PC-3 (cell line): ENCODE results near the gene ARHGAP27. TPM values are rescaled to one million over a fixed set of nuclear protein-coding genes. Genes with fewer than 3 reads are reported as not detected.

Experiments
- ATAC-seq: fragments of 200-7000 bp; cut with Tn5 transposase; 2 replicates; pipeline ENCODE4 v1.9.1; 2020; ENCODE audit warnings: mild to moderate bottlenecking, moderate library complexity
- BruUV-seq: library from RNA; stranded (reverse); fragments of 400-500 nt; replicated peaks from 2 replicates; lab custom pipeline; 2021; lab: Mats Ljungman, UMichigan
- CTCF ChIA-PET: fragments of 300-600 bp; sonication (Branson Sonifier 250); formaldehyde crosslinking; loops from one replicate; lab custom pipeline; 2022; ENCODE audit warnings: antibody characterized with exemption; lab: Charles Lee
- POLR2A ChIA-PET: fragments of 300-600 bp; sonication (Branson Sonifier 250); formaldehyde crosslinking; loops from one replicate; lab custom pipeline; 2022; ENCODE audit warnings: antibody characterized with exemption; ENCODE audit not compliant: unreplicated experiment; lab: Charles Lee
- DNase-seq: peaks from one replicate; pipeline ENCODE4 v3.0.0-alpha.2; 2015
- H2AFZ ChIP-seq: fragments of 300-600 bp; sonication (generic); 2 replicates; pipeline ENCODE4 v1.6.0; 2016; ENCODE audit warnings: antibody characterized with exemption, low read length
- H3F3A ChIP-seq: fragments of 300-600 bp; sonication (generic); one replicate; pipeline ENCODE4 v1.6.0; 2017; ENCODE audit warnings: antibody characterized with exemption, low read length, control low read depth, mild to moderate bottlenecking; ENCODE audit not compliant: unreplicated experiment
- H3K27ac ChIP-seq: fragments of 300-600 bp; sonication (generic); 2 replicates; pipeline ENCODE4 v1.5.1; 2016; ENCODE audit warnings: mild to moderate bottlenecking, low read length
- H3K27me3 ChIP-seq: fragments of 300-600 bp; sonication (generic); 2 replicates; pipeline ENCODE4 v1.6.1; 2016; ENCODE audit warnings: low read length, mixed read lengths
- H3K36me3 ChIP-seq: fragments of 300-600 bp; sonication (generic); 2 replicates; pipeline ENCODE4 v1.6.1; 2016; ENCODE audit warnings: low read depth, mixed run types, low read length, mixed read lengths
- H3K4me1 ChIP-seq: fragments of 300-600 bp; sonication (generic); 2 replicates; pipeline ENCODE4 v1.5.1; 2016; ENCODE audit warnings: low read length; ENCODE audit not compliant: insufficient read depth
- H3K4me2 ChIP-seq: fragments of 300-600 bp; sonication (generic); 2 replicates; pipeline ENCODE4 v1.6.0; 2016; ENCODE audit warnings: low read length
- H3K4me3 ChIP-seq: fragments of 300-600 bp; sonication (generic); 2 replicates; pipeline ENCODE4 v1.5.1; 2016; ENCODE audit warnings: mild to moderate bottlenecking, low read length, mixed read lengths
- H3K79me2 ChIP-seq: fragments of 300-600 bp; sonication (generic); 2 replicates; pipeline ENCODE4 v1.6.1; 2017; ENCODE audit warnings: low read length, mixed read lengths
- H3K9ac ChIP-seq: fragments of 300-600 bp; sonication (generic); 2 replicates; pipeline ENCODE4 v1.6.0; 2016; ENCODE audit warnings: mild to moderate bottlenecking, low read length
- H3K9me2 ChIP-seq: fragments of 300-600 bp; sonication (generic); replicated peaks from 2 replicates; pipeline ENCODE4 v1.6.1; 2016; ENCODE audit warnings: mixed run types, low read length, mixed read lengths
- H3K9me3 ChIP-seq: fragments of 300-600 bp; sonication (generic); 2 replicates; pipeline ENCODE4 v1.6.1; 2016; ENCODE audit warnings: low read length, mixed read lengths
- H4K20me1 ChIP-seq: fragments of 300-600 bp; sonication (generic); 2 replicates; pipeline ENCODE4 v1.6.1; 2016; ENCODE audit warnings: low read length, mixed read lengths
- EZH2 ChIP-seq: fragments of 300-600 bp; sonication (generic); IDR thresholded peaks from one replicate; pipeline ENCODE4 v1.6.1; 2017; ENCODE audit warnings: antibody characterized with exemption, mild to moderate bottlenecking, low read length; ENCODE audit not compliant: unreplicated experiment
- EZH2phosphoT487 ChIP-seq: fragments of 300-600 bp; sonication (generic); IDR thresholded peaks from 2 replicates; pipeline ENCODE4 v1.6.1; 2018; ENCODE audit warnings: mild to moderate bottlenecking, antibody characterized with exemption, low read length, borderline replicate concordance
- intact Hi-C: fragments of 100-400 bp; cut with micrococcal nuclease; formaldehyde crosslinking; loops from 2 replicates; pipeline ENCODE4 v1.9.0; 2023
- total RNA-seq: library from RNA; depleted of rRNA; stranded (reverse); fragments of >200 nt; gene quantifications from 2 replicates; pipeline ENCODE4 v1.2.3, GENCODE V29; 2014
- TF ChIP-seq, protein P1 (sequence below): fragments of 300-600 bp; sonication (generic); conservative IDR thresholded peaks from 2 replicates; pipeline ENCODE4 v1.5.1; 2017; ENCODE audit warnings: antibody characterized with exemption, low read depth, mild to moderate bottlenecking, low read length

Gene ARHGAP27
- total RNA-seq, 1 experiment from 2014 or later, result 119 TPM

DNA sequence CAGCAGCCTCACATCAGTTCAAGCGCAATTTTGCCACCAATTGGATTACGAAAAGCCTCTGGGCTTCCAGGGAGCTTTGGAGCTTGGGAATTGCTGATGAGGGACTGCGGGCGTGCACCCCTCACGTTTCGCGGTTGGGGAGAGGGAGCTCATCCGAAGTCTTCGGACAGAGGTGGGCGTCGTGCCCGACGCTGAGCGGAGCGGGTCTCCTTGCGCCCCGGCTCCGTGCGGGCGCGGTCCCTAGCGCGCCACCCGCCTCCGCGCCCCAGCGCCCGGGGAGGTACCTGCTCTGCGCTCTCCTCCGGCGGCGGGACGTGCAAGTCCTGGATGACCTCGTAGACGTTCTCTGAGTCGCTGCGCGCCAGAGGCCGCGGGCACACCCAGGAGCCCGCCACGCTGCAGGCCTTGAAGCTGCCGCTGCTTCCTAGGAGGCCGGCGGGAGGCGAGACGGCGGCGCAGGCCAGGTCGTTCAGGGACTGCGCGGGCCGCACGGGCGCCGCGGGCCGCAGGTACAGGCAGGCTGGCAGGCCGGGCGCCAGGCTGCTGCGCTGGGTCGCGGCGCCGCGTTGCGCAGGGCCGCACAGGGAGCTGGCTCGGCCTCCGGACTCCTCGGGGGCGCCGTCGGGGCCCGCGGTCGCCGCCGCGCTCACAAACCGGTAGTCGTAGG, 3.2 kb downstream of the ARHGAP27 start:
- H3K9me2 ChIP-seq, result no peaks in the 10 kb centered on the region
- CTCF ChIA-PET, result no interaction called here
- no peak overlapping the region; the same call in 1 of the 2 replicates for H3K4me2 ChIP-seq
- no TSS peak for BruUV-seq
- POLR2A ChIA-PET, result no interaction called here
- ATAC-seq, result no peak
- H3K9ac ChIP-seq, result no peak overlapping the region
- no peak overlapping the region for H3K27ac ChIP-seq
- H3F3A ChIP-seq, result no peaks in the 10 kb centered on the region
- TF ChIP-seq EZH2, result no peak
- TF ChIP-seq, protein P1, sequence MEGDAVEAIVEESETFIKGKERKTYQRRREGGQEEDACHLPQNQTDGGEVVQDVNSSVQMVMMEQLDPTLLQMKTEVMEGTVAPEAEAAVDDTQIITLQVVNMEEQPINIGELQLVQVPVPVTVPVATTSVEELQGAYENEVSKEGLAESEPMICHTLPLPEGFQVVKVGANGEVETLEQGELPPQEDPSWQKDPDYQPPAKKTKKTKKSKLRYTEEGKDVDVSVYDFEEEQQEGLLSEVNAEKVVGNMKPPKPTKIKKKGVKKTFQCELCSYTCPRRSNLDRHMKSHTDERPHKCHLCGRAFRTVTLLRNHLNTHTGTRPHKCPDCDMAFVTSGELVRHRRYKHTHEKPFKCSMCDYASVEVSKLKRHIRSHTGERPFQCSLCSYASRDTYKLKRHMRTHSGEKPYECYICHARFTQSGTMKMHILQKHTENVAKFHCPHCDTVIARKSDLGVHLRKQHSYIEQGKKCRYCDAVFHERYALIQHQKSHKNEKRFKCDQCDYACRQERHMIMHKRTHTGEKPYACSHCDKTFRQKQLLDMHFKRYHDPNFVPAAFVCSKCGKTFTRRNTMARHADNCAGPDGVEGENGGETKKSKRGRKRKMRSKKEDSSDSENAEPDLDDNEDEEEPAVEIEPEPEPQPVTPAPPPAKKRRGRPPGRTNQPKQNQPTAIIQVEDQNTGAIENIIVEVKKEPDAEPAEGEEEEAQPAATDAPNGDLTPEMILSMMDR, result no peak
- TF ChIP-seq EZH2phosphoT487, result no peak
- peaks cover 48% of the 10 kb centered on the region for H3K4me1 ChIP-seq
- H4K20me1 ChIP-seq, result 0 out of 2 replicates have a peak, but pooled peaks cover 3% of the 10 kb centered on the region
- no peaks in the 10 kb centered on the region for H3K9me3 ChIP-seq
- intact Hi-C loops, result loop anchor here (2.0 to 5.0 kb wide), 3 partner anchors 48 to 163 kb away; no protein-coding TSS in a partner anchor
- no peaks in the 10 kb centered on the region for H3K36me3 ChIP-seq
- no peak for DNase-seq
- H3K27me3 ChIP-seq, result no peaks in the 10 kb centered on the region
- H2AFZ ChIP-seq, result no peak overlapping the region
- peaks cover 30% of the 10 kb centered on the region for H3K79me2 ChIP-seq
- H3K4me3 ChIP-seq, result no peak overlapping the region

DNA sequence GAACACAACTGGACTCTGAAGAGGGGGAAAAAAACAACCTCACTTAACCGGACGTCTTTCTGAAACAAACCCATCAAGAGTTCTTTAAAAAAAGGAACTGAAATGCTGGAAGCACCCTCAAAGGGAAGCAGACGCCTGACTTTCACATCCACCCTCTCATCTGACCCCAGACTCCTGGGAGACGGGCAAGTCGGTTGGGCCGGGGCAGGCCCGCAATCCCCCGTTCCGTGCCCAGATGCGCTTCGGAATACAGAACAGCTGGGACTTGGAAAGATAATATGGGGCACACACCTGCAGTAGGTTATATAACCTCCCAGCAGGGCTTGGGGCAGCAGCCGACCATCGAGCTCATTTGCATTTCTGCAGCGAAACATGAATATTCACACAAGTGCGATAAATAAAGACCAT, 3.7 kb downstream of the ARHGAP27 start:
- Histone ChIP-seq H4K20me1 (0 out of 2 replicates have a peak, but pooled peaks cover 8% of the 10 kb centered on the region), H2AFZ (no peak overlapping the region), H3K27me3 (no peaks in the 10 kb centered on the region), H3K9ac (no peak overlapping the region), H3K9me3 (no peaks in the 10 kb centered on the region), H3K27ac (no peak overlapping the region), H3F3A (no peaks in the 10 kb centered on the region), H3K4me1 (peaks cover 54% of the 10 kb centered on the region), H3K4me3 (no peak overlapping the region; the same call in 1 of the 2 replicates), H3K9me2 (no peaks in the 10 kb centered on the region), H3K4me2 (peak overlapping the region; percentile 78; the same call in 1 of the 2 replicates), H3K36me3 (no peaks in the 10 kb centered on the region), H3K79me2 (peaks cover 36% of the 10 kb centered on the region)
- no TSS peak for BruUV-seq
- POLR2A ChIA-PET, result no interaction called here
- ATAC-seq (no peak), DNase-seq (no peak)
- TF ChIP-seq, protein P1, result no peak
- TF ChIP-seq EZH2phosphoT487 (no peak), EZH2 (no peak)
- intact Hi-C loops, result loop anchor here (2.0 to 5.0 kb wide), 3 partner anchors 48 to 164 kb away; no protein-coding TSS in a partner anchor
- CTCF ChIA-PET, result interaction anchor here (0.5 to 1.0 kb wide), 3 partner anchors 114 to 180 kb away, joined by 3 to 4 read pairs (median 3); no protein-coding TSS in a partner anchor
